ENCODE measurements around the gene TMEM74B.

GRCh38 chr20:1190847-1191246, 6.1 kb upstream of the TMEM74B start:
- TF ChIP-seq CTCF (conservative IDR thresholded peaks at IDR 0.05) (no peak), ZFX (IDR thresholded peaks at IDR 0.05) (no peak)
